HepG2 (cell line): Measurements from ENCODE around the gene SYTL3. TPM values are rescaled to one million over a fixed set of nuclear protein-coding genes. Genes with fewer than 3 reads are reported as not detected.

Experiments used
- ATAC-seq: fragments of 200-7000 bp; cut with Tn5 transposase; 3 replicates; pipeline ENCODE4 v1.9.1; 2020; ENCODE audit warnings: mild to moderate bottlenecking, moderate library complexity
- BruUV-seq: library from RNA; stranded (reverse); fragments of 400-500 nt; replicated peaks from 2 replicates; lab custom pipeline; 2021; lab: Mats Ljungman, UMichigan
- CTCF ChIA-PET: fragments of 300-600 bp; formaldehyde crosslinking; extraction: SDS; loops from one replicate; lab custom pipeline; 2021; ENCODE audit warnings: low total read pairs, inconsistent platforms, low intra/inter-chr PET ratio; lab: Yijun Ruan, JAX
- POLR2A ChIA-PET: fragments of 350-600 bp; sonication (Branson Sonifier 250); formaldehyde crosslinking; loops from one replicate; lab custom pipeline; 2020; ENCODE audit warnings: antibody characterized with exemption, inconsistent platforms; lab: Yijun Ruan, JAX
- DNase-seq: peaks from one replicate; pipeline ENCODE4 v3.0.0-alpha.2; 2015; ENCODE audit warnings: low spot score
- FAIRE-seq: peaks from 3 replicates; lab custom pipeline; 2011; peaks lifted over from hg19 to GRCh38; lab: Jason Lieb, UNC
- H2AFZ ChIP-seq: one replicate; pipeline ENCODE4 v1.6.1; 2011; ENCODE audit warnings: low read length, inconsistent platforms
- H3K27ac ChIP-seq: fragments of 300-600 bp; 3 replicates; pipeline ENCODE4 v1.8.0; 2011; ENCODE audit warnings: mixed run types, mild to moderate bottlenecking, mixed read lengths, low read length, inconsistent platforms; ENCODE audit not compliant: insufficient read depth; ENCODE audit errors: extremely low read length
- H3K27me3 ChIP-seq, 2 experiments: fragments of 200-600 bp in 1 of 2; 2 replicates in 1 of 2; 3 replicates in 1 of 2; pipeline versions ENCODE4 v1.6.0 to v1.8.0; 2011; ENCODE audit warnings: low read length in 2 of 2, mild to moderate bottlenecking in 2 of 2, moderate library complexity in 2 of 2, inconsistent platforms in 1 of 2; ENCODE audit not compliant: insufficient read depth in 2 of 2, control insufficient read depth in 1 of 2
- H3K36me3 ChIP-seq, 2 experiments: fragments of 200-600 bp in 1 of 2; replicated peaks in 1 of 2; 2 replicates in 1 of 2; 3 replicates in 1 of 2; pipeline versions ENCODE4 v1.5.1 to v1.8.0; 2011; ENCODE audit warnings: low read length in 2 of 2, inconsistent platforms in 1 of 2; ENCODE audit not compliant: insufficient read depth in 2 of 2, control insufficient read depth in 1 of 2
- H3K4me1 ChIP-seq: 2 replicates; pipeline ENCODE4 v1.5.1; 2012; ENCODE audit warnings: low read length, inconsistent platforms; ENCODE audit not compliant: insufficient read depth
- H3K4me2 ChIP-seq: 2 replicates; pipeline ENCODE4 v1.6.0; 2011; ENCODE audit warnings: low read depth, low read length, inconsistent platforms
- H3K4me3 ChIP-seq, 3 experiments: fragments of 200-600 bp in 1 of 3; sonication (generic), shearing (Covaris generic) in 1 of 3; replicated peaks in 1 of 3; 2 replicates each; pipeline ENCODE4 v1.5.1; 2011 to 2016; ENCODE audit warnings: low read length in 3 of 3, inconsistent platforms in 2 of 3, low read depth in 2 of 3, mild to moderate bottlenecking in 2 of 3, control low read depth in 1 of 3, mixed read lengths in 1 of 3; ENCODE audit not compliant: insufficient read depth in 1 of 3
- H3K79me2 ChIP-seq: one replicate; pipeline ENCODE4 v1.6.1; 2011; ENCODE audit warnings: low read length, inconsistent platforms; ENCODE audit not compliant: insufficient read depth
- H3K9ac ChIP-seq: 2 replicates; pipeline ENCODE4 v1.6.0; 2011; ENCODE audit warnings: mild to moderate bottlenecking, low read depth, low read length, inconsistent platforms; ENCODE audit not compliant: insufficient read depth
- H3K9me3 ChIP-seq: 2 replicates; pipeline ENCODE4 v1.5.1; 2012; ENCODE audit warnings: mild to moderate bottlenecking, low read length
- H4K20me1 ChIP-seq: 2 replicates; pipeline ENCODE4 v1.6.0; 2011; ENCODE audit warnings: inconsistent platforms, mild to moderate bottlenecking, low read length, moderate library complexity; ENCODE audit not compliant: insufficient read depth
- CREB1 ChIP-seq, 2 experiments: fragments of 450-650 bp in 1 of 2; IDR thresholded peaks; 2 replicates each; pipeline ENCODE4 v1.6.1; 2016 to 2017; ENCODE audit warnings: control low read depth in 1 of 2, mild to moderate bottlenecking in 1 of 2, missing compliant biosample characterization in 1 of 2, missing genetic modification characterization in 1 of 2
- ETV5 ChIP-seq: IDR thresholded peaks from 2 replicates; pipeline ENCODE4 v1.6.1; 2018; ENCODE audit warnings: missing biosample characterization, missing genetic modification reagents, inconsistent platforms, borderline replicate concordance
- PHB2 ChIP-seq: fragments of 450-650 bp; IDR thresholded peaks from 2 replicates; pipeline ENCODE4 v1.6.1; 2018; ENCODE audit not compliant: partially characterized antibody
- RBAK ChIP-seq: sonication (generic); formaldehyde crosslinking; IDR thresholded peaks from 2 replicates; pipeline ENCODE4 v1.5.1; 2020; ENCODE audit warnings: mild to moderate bottlenecking, missing genetic modification reagents
- ZBTB26 ChIP-seq: IDR thresholded peaks from 2 replicates; pipeline ENCODE4 v1.6.1; 2016; ENCODE audit warnings: missing compliant biosample characterization, missing genetic modification reagents, borderline replicate concordance
- ZNF235 ChIP-seq: sonication (generic); formaldehyde crosslinking; IDR thresholded peaks from 2 replicates; pipeline ENCODE4 v1.8.1; 2023; ENCODE audit warnings: mild to moderate bottlenecking, missing genetic modification reagents, borderline replicate concordance
- WGBS: methylation state at CpG from one replicate; pipeline ENCODE4 v1.1.6; 2017; ENCODE audit warnings: low lambda C conversion rate; 5-methylcytosine and 5-hydroxymethylcytosine counted together
- in situ Hi-C: cut with HindIII; loops from 2 replicates; pipeline ENCODE4 v1.10.0; 2017; ENCODE audit warnings: low pct_unique_long_range_greater_than_20kb; ENCODE audit not compliant: extremely low pct_ligation_motif_present
- intact Hi-C: fragments of 100-400 bp; cut with micrococcal nuclease; formaldehyde crosslinking; loops from one replicate; pipeline ENCODE4 v1.10.0; 2022; ENCODE audit not compliant: unreplicated experiment
- polyA plus RNA-seq, 8 experiments: library from polyadenylated mRNA; depleted of rRNA in 3 of 8; stranded (reverse) in 7 of 8; unstranded in 1 of 8; fragments of >200 nt; fragmentation: Illumina TruSeq in 4 of 8; extraction: Trizol in 4 of 8; gene quantifications; 2 replicates each; pipeline versions ENCODE4 v1.2.1 to v1.2.3, GENCODE V29; 2011 to 2016; ENCODE audit warnings: low read depth in 4 of 8, missing spikeins in 1 of 8, mixed read lengths in 1 of 8; ENCODE audit not compliant: insufficient read depth in 1 of 8
- total RNA-seq, 5 experiments: library from RNA; depleted of rRNA; stranded (reverse); fragments of >200 nt; fragmentation: Illumina TruSeq; extraction: Trizol; gene quantifications; 2 replicates each; pipeline ENCODE4 v1.2.3, GENCODE V29; 2016; ENCODE audit warnings: low read depth in 1 of 5
- TF ChIP-seq, protein P1 (sequence below): IDR thresholded peaks from 2 replicates; pipeline ENCODE4 v1.6.1; 2016
- TF ChIP-seq, protein P2 (sequence below): sonication (generic); formaldehyde crosslinking; IDR thresholded peaks from 2 replicates; pipeline ENCODE4 v1.4.0; 2020; ENCODE audit warnings: mild to moderate bottlenecking, missing genetic modification reagents

The SYTL3 gene
- total and polyA plus RNA-seq, 2 of the 13 experiments (the other 11 are each of a cell fraction or from before 2014, with no cell fraction given), result 0.11 to 0.28 TPM

DNA sequence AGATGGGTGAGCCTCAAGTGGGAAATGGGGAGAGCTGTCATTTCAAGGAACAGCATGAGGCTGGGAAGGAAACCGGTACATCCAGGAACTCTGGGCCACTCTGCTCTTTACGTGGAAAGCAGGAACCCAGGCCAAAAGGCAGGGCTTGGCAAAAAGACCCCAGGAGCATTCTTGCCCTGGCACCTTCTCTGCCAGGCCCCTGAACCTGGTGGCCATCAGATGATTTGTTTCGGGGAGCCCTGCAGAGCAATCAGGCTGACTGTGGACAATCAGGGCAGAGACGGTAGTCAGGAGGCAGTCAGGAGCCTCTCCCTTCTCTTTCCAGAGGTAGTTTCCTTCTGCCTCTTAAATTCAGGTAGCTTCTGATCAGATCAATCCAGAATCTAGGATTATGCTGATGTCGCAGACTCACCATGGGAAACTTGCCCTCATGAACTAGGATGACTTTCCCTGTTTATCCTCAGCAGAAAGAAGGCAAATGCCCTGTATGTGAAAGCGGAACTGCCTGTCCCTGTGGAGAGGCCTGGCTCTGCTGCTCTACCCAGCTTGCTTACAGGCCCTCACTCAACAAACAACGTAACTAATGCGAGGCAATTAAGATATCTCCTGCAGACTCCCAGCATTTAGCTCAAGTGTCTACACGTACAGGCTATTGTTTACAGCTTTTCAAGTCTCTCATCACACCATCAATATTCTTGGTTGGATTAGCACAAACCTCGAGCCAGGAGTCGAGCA, 132.7 kb downstream of the SYTL3 start (continued):
- TF ChIP-seq, protein P1, sequence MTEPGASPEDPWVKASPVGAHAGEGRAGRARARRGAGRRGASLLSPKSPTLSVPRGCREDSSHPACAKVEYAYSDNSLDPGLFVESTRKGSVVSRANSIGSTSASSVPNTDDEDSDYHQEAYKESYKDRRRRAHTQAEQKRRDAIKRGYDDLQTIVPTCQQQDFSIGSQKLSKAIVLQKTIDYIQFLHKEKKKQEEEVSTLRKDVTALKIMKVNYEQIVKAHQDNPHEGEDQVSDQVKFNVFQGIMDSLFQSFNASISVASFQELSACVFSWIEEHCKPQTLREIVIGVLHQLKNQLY (CRISPR knock-in tag), result no peak
- TF ChIP-seq CREB1 (IDR thresholded peaks at IDR 0.05), result no peak
- TF ChIP-seq CREB1 (CRISPR knock-in tag; IDR thresholded peaks at IDR 0.05), result no peak

GRCh38 chr6:158783167-158783450, 133.3 kb downstream of the SYTL3 start:
- no peak overlapping the region for H3K4me3 ChIP-seq
- ATAC-seq, result no peak
- no peak overlapping the region for H3K4me2 ChIP-seq
- TF ChIP-seq PHB2 (no peak), RBAK (CRISPR knock-in tag) (no peak), ZNF235 (CRISPR knock-in tag) (no peak), ZBTB26 (CRISPR knock-in tag) (no peak), ETV5 (no peak)
- TF ChIP-seq, protein P2, sequence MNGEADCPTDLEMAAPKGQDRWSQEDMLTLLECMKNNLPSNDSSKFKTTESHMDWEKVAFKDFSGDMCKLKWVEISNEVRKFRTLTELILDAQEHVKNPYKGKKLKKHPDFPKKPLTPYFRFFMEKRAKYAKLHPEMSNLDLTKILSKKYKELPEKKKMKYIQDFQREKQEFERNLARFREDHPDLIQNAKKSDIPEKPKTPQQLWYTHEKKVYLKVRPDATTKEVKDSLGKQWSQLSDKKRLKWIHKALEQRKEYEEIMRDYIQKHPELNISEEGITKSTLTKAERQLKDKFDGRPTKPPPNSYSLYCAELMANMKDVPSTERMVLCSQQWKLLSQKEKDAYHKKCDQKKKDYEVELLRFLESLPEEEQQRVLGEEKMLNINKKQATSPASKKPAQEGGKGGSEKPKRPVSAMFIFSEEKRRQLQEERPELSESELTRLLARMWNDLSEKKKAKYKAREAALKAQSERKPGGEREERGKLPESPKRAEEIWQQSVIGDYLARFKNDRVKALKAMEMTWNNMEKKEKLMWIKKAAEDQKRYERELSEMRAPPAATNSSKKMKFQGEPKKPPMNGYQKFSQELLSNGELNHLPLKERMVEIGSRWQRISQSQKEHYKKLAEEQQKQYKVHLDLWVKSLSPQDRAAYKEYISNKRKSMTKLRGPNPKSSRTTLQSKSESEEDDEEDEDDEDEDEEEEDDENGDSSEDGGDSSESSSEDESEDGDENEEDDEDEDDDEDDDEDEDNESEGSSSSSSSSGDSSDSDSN (CRISPR knock-in tag), result no peak
- H3K27ac ChIP-seq, result no peak overlapping the region
- in situ Hi-C loops, result no loop called here
- no peaks in the 10 kb centered on the region for H3K27me3 ChIP-seq
- intact Hi-C loops, result no loop called here
- no peak for DNase-seq
- no peak for FAIRE-seq
- H3K36me3 ChIP-seq, result peaks cover 44 to 77% of the 10 kb centered on the region in 2 experiments
- no peak overlapping the region for H3K9ac ChIP-seq
- WGBS, result 71% methylated on average over 4 of the region's 4 CpGs
- H3K79me2 ChIP-seq, result no peaks in the 10 kb centered on the region
- ChIA-PET POLR2A (no interaction called here), CTCF (no interaction called here)
- no peaks in the 10 kb centered on the region for H3K4me1 ChIP-seq
- H2AFZ ChIP-seq, result no peak overlapping the region
- BruUV-seq, result no TSS peak
- H3K9me3 ChIP-seq, result no peaks in the 10 kb centered on the region
- no peaks in the 10 kb centered on the region for H4K20me1 ChIP-seq
